GM18873 (cell line): Measurements from ENCODE around the gene ASPHD1.
"Not testable (repeated sequence)": the region's sequence is repeated elsewhere in the genome, so short reads cannot be mapped to it uniquely, and the experiment has no call there.

ENCODE experiments used
- ATAC-seq: cut with Tn5 transposase; IDR thresholded peaks from one replicate; pipeline ENCODE4 v1.9.1; 2021; ENCODE audit warnings: mild to moderate bottlenecking, moderate library complexity, moderate number of reproducible peaks; ENCODE audit not compliant: unreplicated experiment, low FRiP score

The ASPHD1 gene

GRCh38 chr16:29906520-29907244, 6.4 kb downstream of the ASPHD1 start:
- ATAC-seq = no peak

GRCh38 chr16:29907973-29908372, 7.7 kb downstream of the ASPHD1 start:
- ATAC-seq = no peak

- ATAC-seq = no peak
These were observed 8.5 kb downstream of the ASPHD1 start for GRCh38 chr16:29908719-29909220.

GRCh38 chr16:29909391-29909790, 9.1 kb downstream of the ASPHD1 start:
- no peak for ATAC-seq

- ATAC-seq = not testable (repeated sequence)
These were observed 9.6 kb downstream of the ASPHD1 start for GRCh38 chr16:29909851-29910250.

- ATAC-seq = no peak
These were observed 10.8 kb downstream of the ASPHD1 start for GRCh38 chr16:29910819-29911675.

- no peak for ATAC-seq
These were observed 11.4 kb downstream of the ASPHD1 start for GRCh38 chr16:29911676-29912010.

GRCh38 chr16:29912087-29912486, 11.8 kb downstream of the ASPHD1 start:
- no peak for ATAC-seq

- ATAC-seq = no peak
These were observed 13.2 kb downstream of the ASPHD1 start for GRCh38 chr16:29913514-29913913.

GRCh38 chr16:29915590-29916247, 15.4 kb downstream of the ASPHD1 start:
- ATAC-seq = no peak

- ATAC-seq = no peak
These were observed 16.7 kb downstream of the ASPHD1 start for GRCh38 chr16:29916979-29917378.

GRCh38 chr16:29920288-29921033, 20.2 kb downstream of the ASPHD1 start:
- no peak for ATAC-seq

GRCh38 chr16:29921034-29921385, 20.7 kb downstream of the ASPHD1 start:
- no peak for ATAC-seq

GRCh38 chr16:29922326-29922725, 22.0 kb downstream of the ASPHD1 start:
- no peak for ATAC-seq

- ATAC-seq = no peak
These were observed 22.8 kb downstream of the ASPHD1 start for GRCh38 chr16:29922986-29923501.

GRCh38 chr16:29925105-29925756, 24.9 kb downstream of the ASPHD1 start:
- ATAC-seq = no peak

- ATAC-seq = peak; percentile 53
These were observed 25.8 kb downstream of the ASPHD1 start, which contains the start of gene KCTD13 for GRCh38 chr16:29925781-29926710. TSS of gene KCTD13 (minus strand) at chr16:29926226. CDS start at chr16:29926033, 193 bp downstream.

GRCh38 chr16:29926711-29927052, 26.4 kb downstream of the ASPHD1 start:
- ATAC-seq = peak; percentile 19
